Loucy (cell line): Measurements from ENCODE around the gene DENND2A.

ENCODE experiments used
- H2AFZ ChIP-seq: fragments of 200-600 bp; sonication (generic); 2 replicates; pipeline ENCODE4 v1.6.0; 2016; ENCODE audit warnings: antibody characterized with exemption, mild to moderate bottlenecking, low read length, moderate library complexity
- H3F3A ChIP-seq: fragments of 200-600 bp; 2 replicates; pipeline ENCODE4 v1.6.0; 2016; ENCODE audit warnings: antibody characterized with exemption, low read depth, mild to moderate bottlenecking
- H3K27me3 ChIP-seq: fragments of 200-600 bp; sonication (generic); 2 replicates; pipeline ENCODE4 v1.6.1; 2014; ENCODE audit warnings: low read length, mild to moderate bottlenecking; ENCODE audit not compliant: insufficient read depth, poor library complexity, severe bottlenecking
- H3K36me3 ChIP-seq: fragments of 200-600 bp; sonication (generic); 2 replicates; pipeline ENCODE4 v1.6.1; 2016; ENCODE audit warnings: low read length; ENCODE audit not compliant: insufficient read depth
- H3K4me1 ChIP-seq: fragments of 200-600 bp; sonication (generic); 2 replicates; pipeline ENCODE4 v1.5.1; 2014; ENCODE audit warnings: low read length, mild to moderate bottlenecking; ENCODE audit not compliant: insufficient read depth, poor library complexity, severe bottlenecking
- H3K4me2 ChIP-seq: fragments of 200-600 bp; sonication (generic); 2 replicates; pipeline ENCODE4 v1.6.0; 2014; ENCODE audit warnings: antibody characterized with exemption, low read length, low read depth, mild to moderate bottlenecking; ENCODE audit not compliant: poor library complexity, severe bottlenecking
- H3K4me3 ChIP-seq: fragments of 200-600 bp; sonication (generic); 2 replicates; pipeline ENCODE4 v1.5.1; 2014; ENCODE audit warnings: low read length, mild to moderate bottlenecking, mixed read lengths; ENCODE audit not compliant: poor library complexity, severe bottlenecking
- H3K79me2 ChIP-seq: fragments of 200-600 bp; sonication (generic); 2 replicates; pipeline ENCODE4 v1.6.1; 2014; ENCODE audit warnings: low read length; ENCODE audit not compliant: insufficient read depth
- H3K9ac ChIP-seq: fragments of 200-600 bp; sonication (generic); 2 replicates; pipeline ENCODE4 v1.6.0; 2014; ENCODE audit warnings: mild to moderate bottlenecking, low read depth, low read length, moderate library complexity; ENCODE audit not compliant: poor library complexity, severe bottlenecking
- H3K9me2 ChIP-seq: fragments of 200-600 bp; sonication (generic); replicated peaks from 2 replicates; pipeline ENCODE4 v1.6.1; 2016; ENCODE audit warnings: low read depth, low read length, mixed read lengths
- H3K9me3 ChIP-seq: fragments of 200-600 bp; sonication (generic); 2 replicates; pipeline ENCODE4 v1.6.1; 2014; ENCODE audit warnings: mild to moderate bottlenecking, antibody characterized with exemption, low read length, low read depth; ENCODE audit not compliant: insufficient read depth
- H4K20me1 ChIP-seq: fragments of 200-600 bp; sonication (generic); 2 replicates; pipeline ENCODE4 v1.6.0; 2014; ENCODE audit warnings: antibody characterized with exemption, low read length, mild to moderate bottlenecking; ENCODE audit not compliant: insufficient read depth, poor library complexity, severe bottlenecking
- EZH2phosphoT487 ChIP-seq: fragments of 200-600 bp; IDR thresholded peaks from 2 replicates; pipeline ENCODE4 v1.6.1; 2018; ENCODE audit warnings: antibody characterized with exemption, mild to moderate bottlenecking, moderate library complexity, borderline replicate concordance
- TF ChIP-seq, protein P1 (sequence below): fragments of 200-600 bp; sonication (generic); conservative IDR thresholded peaks from 2 replicates; pipeline ENCODE4 v1.5.1; 2014; ENCODE audit warnings: mild to moderate bottlenecking, antibody characterized with exemption, low read length

The DENND2A gene

GRCh38 chr7:140479739-140480084, 160.9 kb downstream of the DENND2A start:
- H3K9ac ChIP-seq, result peak overlapping the region; percentile 89

DNA sequence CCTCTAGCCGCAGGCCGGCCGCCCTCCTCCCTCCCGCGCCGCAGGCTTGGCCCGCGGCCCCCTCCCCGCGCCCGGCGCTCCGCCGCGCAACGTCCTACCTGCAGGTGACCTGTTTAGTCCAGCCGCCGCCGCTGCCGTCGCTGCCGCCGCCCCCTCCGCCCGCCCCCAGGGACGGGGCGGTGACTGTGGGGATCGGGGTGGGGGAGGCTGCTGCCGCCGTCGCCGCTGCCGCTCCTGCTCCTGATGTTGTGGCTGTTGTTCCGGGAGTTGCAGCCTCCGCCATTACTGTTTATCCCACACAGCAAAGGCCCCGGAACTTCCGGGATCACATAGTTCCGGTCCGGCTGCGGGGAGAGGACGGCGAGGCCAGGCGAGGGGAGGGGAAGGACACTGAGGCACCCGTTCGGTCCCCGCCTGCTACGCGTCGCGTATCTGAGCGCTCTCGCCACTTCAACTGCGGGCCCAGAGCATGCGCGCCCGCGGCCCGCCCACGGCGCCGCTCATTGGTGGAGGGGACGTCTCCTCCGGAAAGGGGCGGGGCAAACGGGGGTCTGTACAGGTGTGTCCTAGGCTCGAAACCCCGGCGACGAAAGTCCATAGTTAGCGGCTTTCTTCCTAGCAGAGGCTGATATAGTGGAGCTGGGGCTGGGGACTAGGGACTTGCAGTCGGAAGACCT, 161.4 kb downstream of the DENND2A start, which contains the start of gene MKRN1:
MKRN1 (minus strand) TSS at position 444 of the 677 bp plus-strand sequence; CDS start at position 283, 161 bp downstream.
- peaks cover 45% of the 10 kb centered on the region for H4K20me1 ChIP-seq
- no peaks in the 10 kb centered on the region for H3K9me2 ChIP-seq
- no peaks in the 10 kb centered on the region for H3F3A ChIP-seq
- peak within 1 kb of the TSS; percentile 89 for H3K9ac ChIP-seq
- H3K4me1 ChIP-seq, result peaks cover 32% of the 10 kb centered on the region
- TF ChIP-seq, protein P1, sequence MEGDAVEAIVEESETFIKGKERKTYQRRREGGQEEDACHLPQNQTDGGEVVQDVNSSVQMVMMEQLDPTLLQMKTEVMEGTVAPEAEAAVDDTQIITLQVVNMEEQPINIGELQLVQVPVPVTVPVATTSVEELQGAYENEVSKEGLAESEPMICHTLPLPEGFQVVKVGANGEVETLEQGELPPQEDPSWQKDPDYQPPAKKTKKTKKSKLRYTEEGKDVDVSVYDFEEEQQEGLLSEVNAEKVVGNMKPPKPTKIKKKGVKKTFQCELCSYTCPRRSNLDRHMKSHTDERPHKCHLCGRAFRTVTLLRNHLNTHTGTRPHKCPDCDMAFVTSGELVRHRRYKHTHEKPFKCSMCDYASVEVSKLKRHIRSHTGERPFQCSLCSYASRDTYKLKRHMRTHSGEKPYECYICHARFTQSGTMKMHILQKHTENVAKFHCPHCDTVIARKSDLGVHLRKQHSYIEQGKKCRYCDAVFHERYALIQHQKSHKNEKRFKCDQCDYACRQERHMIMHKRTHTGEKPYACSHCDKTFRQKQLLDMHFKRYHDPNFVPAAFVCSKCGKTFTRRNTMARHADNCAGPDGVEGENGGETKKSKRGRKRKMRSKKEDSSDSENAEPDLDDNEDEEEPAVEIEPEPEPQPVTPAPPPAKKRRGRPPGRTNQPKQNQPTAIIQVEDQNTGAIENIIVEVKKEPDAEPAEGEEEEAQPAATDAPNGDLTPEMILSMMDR, result no peak
- TF ChIP-seq EZH2phosphoT487, result no peak
- peak within 1 kb of the TSS; percentile 100 for H3K4me2 ChIP-seq
- H3K9me3 ChIP-seq, result no peaks in the 10 kb centered on the region
- no peaks in the 10 kb centered on the region for H3K27me3 ChIP-seq
- H3K36me3 ChIP-seq, result no peaks in the 10 kb centered on the region
- H3K79me2 ChIP-seq, result peaks cover 49% of the 10 kb centered on the region
- H3K4me3 ChIP-seq, result peak within 1 kb of the TSS; percentile 95
- H2AFZ ChIP-seq, result peak within 1 kb of the TSS; percentile 88

More at GRCh38 chr7:140479739-140480084, 160.9 kb downstream of the DENND2A start:
- H3K4me3 ChIP-seq, result peak overlapping the region; percentile 95
- TF ChIP-seq, protein P1, result no peak
- TF ChIP-seq EZH2phosphoT487, result no peak
- H3F3A ChIP-seq, result no peaks in the 10 kb centered on the region
- no peaks in the 10 kb centered on the region for H3K36me3 ChIP-seq
- peaks cover 32% of the 10 kb centered on the region for H3K4me1 ChIP-seq
- no peaks in the 10 kb centered on the region for H3K9me2 ChIP-seq
- peaks cover 44% of the 10 kb centered on the region for H3K79me2 ChIP-seq
- H3K4me2 ChIP-seq, result peak overlapping the region; percentile 100
- H3K9me3 ChIP-seq, result no peaks in the 10 kb centered on the region
- H3K27me3 ChIP-seq, result no peaks in the 10 kb centered on the region
- H2AFZ ChIP-seq, result peak overlapping the region; percentile 88
- peaks cover 40% of the 10 kb centered on the region for H4K20me1 ChIP-seq

DNA sequence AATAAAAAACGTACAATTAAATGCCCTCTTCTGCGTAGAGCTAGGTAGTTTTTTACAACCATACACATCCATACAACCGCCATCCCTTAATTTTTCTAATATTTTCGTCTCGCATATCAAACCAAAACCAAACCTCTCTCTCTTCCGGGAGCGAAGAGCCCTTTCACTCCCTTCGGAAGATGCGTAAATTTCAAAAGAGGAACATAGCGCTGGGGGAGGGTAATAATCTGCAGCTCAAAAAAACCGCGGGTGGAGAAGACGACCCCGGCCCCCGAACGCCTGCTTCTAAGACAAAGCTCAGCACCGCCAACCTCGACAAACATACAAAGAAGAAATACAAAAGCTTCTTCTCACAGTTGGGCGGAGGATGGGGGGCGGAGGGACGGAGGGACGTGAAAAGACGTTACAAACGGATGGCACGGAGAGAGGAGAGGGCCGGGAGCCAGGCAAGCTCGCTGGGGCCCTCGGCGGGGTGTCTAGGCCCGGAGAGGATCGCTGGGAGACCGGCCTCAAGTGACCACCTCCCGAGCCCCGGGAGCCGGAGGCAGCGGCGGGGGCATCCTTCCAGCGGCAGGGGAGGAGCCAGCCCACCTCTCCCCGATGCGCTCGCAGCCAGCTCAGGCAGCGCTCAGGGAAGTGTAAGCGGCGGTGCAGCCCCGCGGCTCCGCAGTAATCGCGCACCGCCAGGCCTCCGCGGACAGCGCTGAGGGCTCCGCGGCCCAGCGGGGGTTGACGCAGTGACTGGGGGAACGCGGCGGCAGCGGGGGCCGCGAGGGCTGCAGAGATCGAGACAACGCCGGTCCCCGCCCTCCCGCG, 162.2 kb downstream of the DENND2A start:
- Histone ChIP-seq H3K4me1 (peaks cover 32% of the 10 kb centered on the region), H3K9me2 (no peaks in the 10 kb centered on the region), H3K9ac (peak overlapping the region; percentile 89), H4K20me1 (peaks cover 51% of the 10 kb centered on the region), H2AFZ (peak overlapping the region; percentile 88), H3K9me3 (no peaks in the 10 kb centered on the region), H3K79me2 (peaks cover 57% of the 10 kb centered on the region), H3F3A (no peaks in the 10 kb centered on the region), H3K36me3 (no peaks in the 10 kb centered on the region), H3K4me3 (peak overlapping the region; percentile 95), H3K27me3 (no peaks in the 10 kb centered on the region), H3K4me2 (peak overlapping the region; percentile 100)
- no peak for TF ChIP-seq EZH2phosphoT487
- TF ChIP-seq, protein P1, result no peak
